Upper lobe of left lung (tissue), 6 donors: Measurements from ENCODE around the gene PCDHGA4. TPM values are rescaled to one million over a fixed set of nuclear protein-coding genes. Genes with fewer than 3 reads are reported as not detected.

Experiments used
- ATAC-seq, 2 donors: fragments of 200-7000 bp; cut with Tn5 transposase; one replicate each; pipeline ENCODE4 v1.9.1; 2022; ENCODE audit warnings: mild to moderate bottlenecking in 2 of 2, moderate library complexity in 2 of 2; ENCODE audit not compliant: low FRiP score in 2 of 2
- DNase-seq, 2 donors: peaks; one replicate each; pipeline ENCODE4 v3.0.0-alpha.2; 2019 to 2020
- H3K27ac ChIP-seq, 4 donors: fragments of 200-600 bp; sonication (generic); one replicate each; pipeline ENCODE4 v1.5.1; 2016 to 2019
- H3K27me3 ChIP-seq, 4 donors: fragments of 200-600 bp; sonication (generic); one replicate each; pipeline ENCODE4 v1.5.1; 2017 to 2019
- H3K36me3 ChIP-seq, 4 donors: fragments of 200-600 bp; sonication (generic); one replicate each; pipeline ENCODE4 v1.5.1; 2016 to 2019
- H3K4me1 ChIP-seq, 4 donors: fragments of 200-600 bp; sonication (generic); one replicate each; pipeline ENCODE4 v1.5.1; 2018 to 2019
- H3K4me3 ChIP-seq, 4 donors: fragments of 200-600 bp; sonication (generic); one replicate each; pipeline ENCODE4 v1.5.1; 2017 to 2019; ENCODE audit warnings: mild to moderate bottlenecking in 2 of 4, moderate library complexity in 1 of 4
- H3K9me3 ChIP-seq, 4 donors: fragments of 200-600 bp; sonication (generic); one replicate each; pipeline ENCODE4 v1.5.1; 2018 to 2019
- EP300 ChIP-seq, 4 donors: sonication (generic); formaldehyde crosslinking; IDR thresholded peaks; one replicate each; pipeline ENCODE4 v1.5.1; 2017; ENCODE audit warnings: antibody characterized with exemption in 4 of 4, control low read depth in 2 of 4
- POLR2A ChIP-seq, 4 donors: fragments of 450-650 bp; IDR thresholded peaks; one replicate each; pipeline ENCODE4 v1.5.1; 2016 to 2017; ENCODE audit warnings: antibody characterized with exemption in 4 of 4, mild to moderate bottlenecking in 2 of 4
- POLR2AphosphoS5 ChIP-seq, 2 donors: sonication (generic); formaldehyde crosslinking; IDR thresholded peaks; one replicate each; pipeline ENCODE4 v1.5.1; 2017; ENCODE audit warnings: antibody characterized with exemption in 2 of 2
- WGBS, 2 donors: methylation state at CpG; one replicate each; pipeline ENCODE4 v1.1.5; 2017 to 2018; 5-methylcytosine and 5-hydroxymethylcytosine counted together
- total RNA-seq, 6 donors: library from RNA; depleted of rRNA in 4 of 6; stranded (reverse); fragments of >200 nt in 4 of 6; gene quantifications; one replicate each; pipeline versions ENCODE4 v1.1.0 to v1.2.1, GENCODE V29; 2016 to 2021
- TF ChIP-seq, protein P1 (sequence below), 6 experiments: fragments of 450-650 bp in 4 of 6; fragments of 200-600 bp in 2 of 6; sonication (generic) in 2 of 6; IDR thresholded peaks; one replicate each; pipeline ENCODE4 v1.5.1; 2016 to 2019; ENCODE audit warnings: antibody characterized with exemption in 6 of 6
- donor health status: DM: no; HTN: no; CAD: no; lungs with moderate emphysema.
- donor health status: DM: no; HTN: yes; CAD: no; lungs with severe emphysema.

PCDHGA4 gene
- total RNA-seq, 6 donors from 2014 or later: 1.7 to 9.4 (median 2.8) TPM

DNA sequence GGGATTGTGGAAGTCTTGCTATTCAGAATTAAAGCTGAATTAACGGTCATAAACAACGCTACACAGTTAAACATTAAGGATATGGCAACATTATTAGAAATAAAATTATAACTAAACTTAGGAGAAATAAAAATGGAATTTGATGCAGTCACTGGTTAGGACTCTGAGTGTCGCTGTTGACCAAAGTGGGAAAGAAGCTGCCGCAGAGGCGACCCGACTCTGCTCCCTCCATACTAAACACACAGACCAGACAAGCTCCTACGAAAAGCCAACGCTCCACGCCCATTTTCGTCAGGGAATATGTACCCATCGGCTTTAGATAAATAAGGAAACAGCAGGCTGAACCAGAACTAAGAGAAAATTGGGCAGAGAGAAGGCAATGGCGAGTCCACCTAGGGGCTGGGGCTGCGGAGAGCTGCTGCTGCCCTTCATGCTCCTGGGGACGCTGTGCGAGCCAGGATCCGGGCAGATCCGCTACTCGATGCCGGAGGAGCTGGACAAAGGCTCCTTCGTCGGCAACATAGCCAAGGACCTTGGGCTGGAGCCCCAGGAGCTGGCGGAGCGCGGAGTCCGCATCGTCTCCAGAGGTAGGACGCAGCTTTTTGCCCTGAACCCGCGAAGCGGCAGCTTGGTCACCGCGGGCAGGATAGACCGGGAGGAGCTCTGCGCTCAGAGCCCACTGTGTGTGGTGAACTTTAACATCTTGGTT lies 9.3 kb downstream of the PCDHGA4 start, which contains the start of gene PCDHGA5:
TSS of gene PCDHGA5 (plus strand) at position 211 of the 709 bp plus-strand sequence. CDS start at position 380, 169 bp downstream.
- 18 to 21% methylated on average over 33 to 34 of the region's 34 CpGs for WGBS, 2 donors

DNA sequence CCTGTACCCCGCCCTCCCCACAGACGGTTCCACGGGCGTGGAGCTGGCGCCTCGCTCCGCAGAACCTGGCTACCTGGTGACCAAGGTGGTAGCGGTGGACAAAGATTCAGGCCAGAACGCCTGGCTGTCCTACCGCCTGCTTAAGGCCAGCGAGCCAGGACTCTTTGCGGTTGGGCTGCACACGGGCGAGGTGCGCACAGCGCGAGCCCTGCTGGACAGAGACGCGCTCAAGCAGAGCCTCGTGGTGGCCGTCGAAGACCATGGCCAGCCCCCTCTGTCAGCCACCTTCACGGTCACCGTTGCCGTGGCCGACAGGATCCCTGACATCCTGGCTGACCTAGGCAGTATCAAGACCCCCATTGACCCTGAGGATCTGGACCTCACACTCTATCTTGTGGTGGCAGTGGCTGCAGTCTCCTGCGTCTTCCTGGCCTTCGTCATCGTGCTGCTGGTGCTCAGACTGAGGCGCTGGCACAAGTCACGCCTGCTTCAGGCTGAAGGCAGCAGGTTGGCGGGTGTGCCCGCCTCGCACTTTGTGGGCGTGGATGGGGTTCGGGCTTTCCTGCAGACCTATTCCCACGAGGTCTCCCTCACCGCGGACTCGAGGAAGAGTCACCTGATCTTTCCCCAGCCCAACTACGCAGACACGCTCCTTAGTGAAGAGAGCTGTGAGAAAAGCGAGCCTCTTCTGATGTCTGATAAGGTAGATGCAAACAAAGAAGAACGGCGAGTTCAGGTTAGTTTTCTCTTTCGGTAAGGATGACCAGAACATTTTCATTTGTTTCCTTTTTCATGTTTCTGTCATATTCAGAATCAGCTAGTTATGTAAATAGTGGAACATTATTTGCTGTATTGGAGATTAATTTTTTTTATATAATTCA lies 11.4 kb downstream of the PCDHGA4 start:
- TF ChIP-seq EP300 (IDR thresholded peaks at IDR 0.05) (no peak), POLR2AphosphoS5 (IDR thresholded peaks at IDR 0.05) (no peak), POLR2A (IDR thresholded peaks at IDR 0.05) (no peak)
- TF ChIP-seq, protein P1, sequence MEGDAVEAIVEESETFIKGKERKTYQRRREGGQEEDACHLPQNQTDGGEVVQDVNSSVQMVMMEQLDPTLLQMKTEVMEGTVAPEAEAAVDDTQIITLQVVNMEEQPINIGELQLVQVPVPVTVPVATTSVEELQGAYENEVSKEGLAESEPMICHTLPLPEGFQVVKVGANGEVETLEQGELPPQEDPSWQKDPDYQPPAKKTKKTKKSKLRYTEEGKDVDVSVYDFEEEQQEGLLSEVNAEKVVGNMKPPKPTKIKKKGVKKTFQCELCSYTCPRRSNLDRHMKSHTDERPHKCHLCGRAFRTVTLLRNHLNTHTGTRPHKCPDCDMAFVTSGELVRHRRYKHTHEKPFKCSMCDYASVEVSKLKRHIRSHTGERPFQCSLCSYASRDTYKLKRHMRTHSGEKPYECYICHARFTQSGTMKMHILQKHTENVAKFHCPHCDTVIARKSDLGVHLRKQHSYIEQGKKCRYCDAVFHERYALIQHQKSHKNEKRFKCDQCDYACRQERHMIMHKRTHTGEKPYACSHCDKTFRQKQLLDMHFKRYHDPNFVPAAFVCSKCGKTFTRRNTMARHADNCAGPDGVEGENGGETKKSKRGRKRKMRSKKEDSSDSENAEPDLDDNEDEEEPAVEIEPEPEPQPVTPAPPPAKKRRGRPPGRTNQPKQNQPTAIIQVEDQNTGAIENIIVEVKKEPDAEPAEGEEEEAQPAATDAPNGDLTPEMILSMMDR (IDR thresholded peaks at IDR 0.05): no peak
- Histone ChIP-seq H3K27me3 (peaks cover 0 to 7% (median 0%) of the 10 kb centered on the region in 4 donors), H3K4me1 (no peaks in the 10 kb centered on the region), H3K36me3 (no peaks in the 10 kb centered on the region), H3K9me3 (peaks cover 64 to 85% (median 80%) of the 10 kb centered on the region in 4 donors), H3K4me3 (no peak overlapping the region), H3K27ac (no peak overlapping the region)
- WGBS, 2 donors: 32 to 36% methylated on average over 15 to 44 of the region's 46 CpGs
- ATAC-seq (no peak), DNase-seq (peak in 1 of 2 donors; percentile 56)

More for the DNA sequence above, 9.3 kb downstream of the PCDHGA4 start, which contains the start of gene PCDHGA5:
- Histone ChIP-seq H3K27me3 (peaks cover 0 to 7% (median 0%) of the 10 kb centered on the region in 4 donors), H3K4me1 (no peaks in the 10 kb centered on the region), H3K9me3 (peaks cover 66 to 89% (median 77%) of the 10 kb centered on the region in 4 donors), H3K36me3 (no peaks in the 10 kb centered on the region), H3K4me3 (no peak within 1 kb of the TSS), H3K27ac (no peak within 1 kb of the TSS)
- no peak for TF ChIP-seq POLR2A (IDR thresholded peaks at IDR 0.05)
- TF ChIP-seq POLR2AphosphoS5 (IDR thresholded peaks at IDR 0.05): no peak
- TF ChIP-seq EP300 (IDR thresholded peaks at IDR 0.05): no peak
- TF ChIP-seq, protein P1 (IDR thresholded peaks at IDR 0.05): no peak
- ATAC-seq: no peak
- no peak for DNase-seq

- no peaks in the 10 kb centered on the region for H3K36me3 ChIP-seq
- peaks cover 0 to 3% (median 0%) of the 10 kb centered on the region in 4 donors for H3K27me3 ChIP-seq
- 19 to 28% methylated on average over 24 to 32 of the region's 32 CpGs for WGBS, 2 donors
- no peaks in the 10 kb centered on the region for H3K4me1 ChIP-seq
- no peak within 1 kb of the TSS for H3K27ac ChIP-seq
- TF ChIP-seq, protein P1 (IDR thresholded peaks at IDR 0.05): peak in 1 of 6 experiments; percentile 23
- TF ChIP-seq POLR2AphosphoS5 (IDR thresholded peaks at IDR 0.05): no peak
- peak within 1 kb of the TSS in 2 of 4 donors; percentile 21 to 34 for H3K4me3 ChIP-seq
- peaks cover 65 to 89% (median 83%) of the 10 kb centered on the region in 4 donors for H3K9me3 ChIP-seq
- DNase-seq: peak in 1 of 2 donors; percentile 13
- ATAC-seq: peak in 1 of 2 donors; percentile 48
Measured at GRCh38 chr5:141369994-141370848, 15.4 kb downstream of the PCDHGA4 start, which contains the start of gene PCDHGB3. PCDHGB3 (plus strand) TSS chr5:141370242; CDS start chr5:141370395, 153 bp downstream.
